Neural progenitor cell (in vitro differentiated cells): ENCODE data around the gene SSTR5.
A peak's percentile ranks its signal among the peaks of the same experiment; 100 is the strongest.

ENCODE experiments used
- CTCF ChIP-seq: fragments of 200-600 bp; sonication (generic); IDR thresholded peaks from 2 replicates; pipeline ENCODE4 v1.5.1; 2017; ENCODE audit warnings: antibody characterized with exemption, mild to moderate bottlenecking
- EZH2 ChIP-seq: fragments of 200-600 bp; sonication (generic); IDR thresholded peaks from 2 replicates; pipeline ENCODE4 v1.6.1; 2017; ENCODE audit warnings: antibody characterized with exemption, mild to moderate bottlenecking, moderate library complexity
- EZH2phosphoT487 ChIP-seq: fragments of 200-600 bp; sonication (generic); IDR thresholded peaks from 2 replicates; pipeline ENCODE4 v1.6.1; 2017; ENCODE audit warnings: antibody characterized with exemption

- peak; percentile 5 for TF ChIP-seq CTCF
- TF ChIP-seq EZH2: no peak
- TF ChIP-seq EZH2phosphoT487: no peak
These were observed 24.0 kb upstream of the SSTR5 start for GRCh38 chr16:1048442-1049112.
